ENCODE results near the gene CACNA2D3.

GRCh38 chr3:54192026-54192425, 69.7 kb downstream of the CACNA2D3 start:
- TF ChIP-seq CTCF (IDR thresholded peaks at IDR 0.05) = no peak
- no peak for TF ChIP-seq POLR2A (IDR thresholded peaks at IDR 0.05)
